HG02840 (cell line): Measurements from ENCODE around the gene ZKSCAN5.
"Not testable (repeated sequence)": the region's sequence is repeated elsewhere in the genome, so short reads cannot be mapped to it uniquely, and the experiment has no call there.

Experiments used
- ATAC-seq: cut with Tn5 transposase; IDR thresholded peaks from one replicate; pipeline ENCODE4 v1.9.1; 2021; ENCODE audit warnings: mild to moderate bottlenecking, moderate library complexity, moderate number of reproducible peaks; ENCODE audit not compliant: unreplicated experiment, low FRiP score

ZKSCAN5 gene

DNA sequence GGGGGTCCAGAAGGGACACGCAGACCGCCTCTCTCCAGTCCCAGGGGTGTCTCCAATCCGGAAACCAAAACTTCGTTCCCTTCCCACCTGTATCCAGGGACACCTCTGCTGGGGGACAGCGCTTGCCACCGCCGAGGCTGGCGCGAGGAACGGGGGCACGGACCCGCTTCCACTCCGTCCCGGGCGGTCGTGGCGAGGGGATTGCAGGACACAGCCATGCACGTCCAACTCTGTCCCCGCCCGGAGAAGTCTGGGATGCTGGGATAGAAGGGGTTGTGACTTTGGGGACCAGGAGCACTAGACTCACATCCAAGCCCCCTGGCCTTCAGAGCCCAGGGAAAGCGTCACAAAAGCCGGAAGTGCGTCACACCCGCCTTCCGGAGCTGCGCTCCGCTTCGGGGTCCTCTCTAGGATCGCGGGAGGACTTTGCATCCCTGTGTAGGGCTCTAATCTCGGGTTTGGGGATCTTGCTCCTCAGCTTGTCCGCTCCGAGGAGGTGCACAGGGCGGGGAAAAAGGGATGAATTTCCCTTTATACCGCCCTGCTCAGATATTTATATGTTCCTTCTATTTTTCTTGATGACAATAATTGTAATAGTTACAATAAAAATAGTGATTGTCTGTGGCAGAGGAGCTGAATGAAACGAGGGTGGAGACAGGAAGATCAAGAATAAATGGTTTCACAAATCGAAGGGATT is 47.5 kb downstream of the ZKSCAN5 start, which contains the start of gene FAM200A:
Gene FAM200A (minus strand): TSS at position 348 of the 697 bp plus-strand sequence. CDS start 3,707 bp downstream, outside the sequence.
- ATAC-seq: peak; percentile 79

DNA sequence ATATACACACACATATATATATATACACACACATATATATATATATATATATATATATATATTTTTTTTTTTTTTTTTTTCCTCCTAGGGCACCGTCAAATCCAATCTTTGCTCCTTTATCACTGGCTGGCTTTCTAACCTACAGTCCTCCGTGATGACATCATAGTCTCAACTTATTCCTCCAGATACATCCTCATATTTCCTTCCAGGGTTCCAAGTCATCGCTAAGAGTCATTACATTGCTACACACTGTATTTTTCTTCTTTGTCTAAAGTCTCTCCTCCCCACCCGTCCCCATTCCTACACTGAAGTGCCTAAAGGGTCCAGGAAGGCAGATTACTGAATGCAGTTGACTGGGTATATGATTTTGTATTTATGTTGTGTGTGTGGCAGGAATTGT is 48.6 kb downstream of the ZKSCAN5 start:
- no peak for ATAC-seq

DNA sequence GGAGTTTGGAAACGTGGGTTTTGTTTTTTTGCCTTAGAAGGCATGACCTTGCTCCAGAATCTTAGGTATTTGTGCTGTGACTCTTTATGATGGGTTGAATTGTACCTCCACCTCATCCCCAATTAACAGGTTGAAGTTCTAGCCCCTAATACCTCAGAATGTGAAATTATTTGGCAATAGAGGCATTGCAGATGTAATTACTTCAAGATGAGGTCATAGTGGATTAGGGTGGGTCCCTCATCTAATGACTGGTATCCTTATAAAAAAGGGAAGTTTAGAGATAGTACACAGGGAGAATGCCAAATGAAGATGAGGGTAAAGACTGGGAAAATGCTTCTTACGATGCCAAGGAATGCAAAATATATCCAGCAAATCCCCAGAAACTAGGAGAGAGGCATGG is 50.5 kb downstream of the ZKSCAN5 start:
- ATAC-seq: no peak

DNA sequence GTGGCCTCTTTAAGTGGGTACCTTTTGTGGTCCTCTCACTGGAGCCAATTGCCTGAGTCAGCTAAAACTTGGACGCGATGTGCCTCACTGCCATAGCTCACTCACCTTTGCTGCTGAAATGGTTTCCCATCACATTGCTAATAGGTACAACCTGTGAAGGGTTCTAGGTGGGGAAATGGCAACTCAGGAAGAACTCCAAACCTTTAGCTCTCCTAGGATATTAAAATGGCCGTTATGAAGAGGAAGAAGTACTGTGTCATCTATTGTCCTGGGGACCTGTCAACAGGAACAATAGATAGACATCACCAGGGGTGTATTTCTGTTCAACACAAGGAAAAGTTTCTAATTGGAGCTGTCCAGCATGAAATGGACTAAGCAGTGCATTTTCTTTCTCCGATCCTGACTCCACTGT is 52.7 kb downstream of the ZKSCAN5 start:
- ATAC-seq: no peak

DNA sequence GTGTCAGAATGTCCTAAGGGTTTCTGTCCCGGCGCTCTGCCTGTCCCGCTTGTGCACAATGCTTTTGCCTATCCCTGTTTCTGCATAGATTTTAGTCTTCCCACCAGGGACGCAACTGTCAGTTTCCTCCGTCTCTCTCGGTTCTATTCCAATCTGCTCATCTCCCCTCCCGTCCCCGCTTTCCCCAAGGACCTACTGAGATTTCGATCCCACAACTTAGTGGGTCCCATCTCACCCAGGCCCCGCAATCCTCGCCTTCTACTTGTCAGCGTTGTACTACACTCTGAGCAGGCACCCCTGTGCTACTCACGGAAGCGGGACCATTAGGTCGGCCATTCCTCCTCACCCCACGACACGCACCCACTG is 53.5 kb downstream of the ZKSCAN5 start:
- peak; percentile 51 for ATAC-seq

DNA sequence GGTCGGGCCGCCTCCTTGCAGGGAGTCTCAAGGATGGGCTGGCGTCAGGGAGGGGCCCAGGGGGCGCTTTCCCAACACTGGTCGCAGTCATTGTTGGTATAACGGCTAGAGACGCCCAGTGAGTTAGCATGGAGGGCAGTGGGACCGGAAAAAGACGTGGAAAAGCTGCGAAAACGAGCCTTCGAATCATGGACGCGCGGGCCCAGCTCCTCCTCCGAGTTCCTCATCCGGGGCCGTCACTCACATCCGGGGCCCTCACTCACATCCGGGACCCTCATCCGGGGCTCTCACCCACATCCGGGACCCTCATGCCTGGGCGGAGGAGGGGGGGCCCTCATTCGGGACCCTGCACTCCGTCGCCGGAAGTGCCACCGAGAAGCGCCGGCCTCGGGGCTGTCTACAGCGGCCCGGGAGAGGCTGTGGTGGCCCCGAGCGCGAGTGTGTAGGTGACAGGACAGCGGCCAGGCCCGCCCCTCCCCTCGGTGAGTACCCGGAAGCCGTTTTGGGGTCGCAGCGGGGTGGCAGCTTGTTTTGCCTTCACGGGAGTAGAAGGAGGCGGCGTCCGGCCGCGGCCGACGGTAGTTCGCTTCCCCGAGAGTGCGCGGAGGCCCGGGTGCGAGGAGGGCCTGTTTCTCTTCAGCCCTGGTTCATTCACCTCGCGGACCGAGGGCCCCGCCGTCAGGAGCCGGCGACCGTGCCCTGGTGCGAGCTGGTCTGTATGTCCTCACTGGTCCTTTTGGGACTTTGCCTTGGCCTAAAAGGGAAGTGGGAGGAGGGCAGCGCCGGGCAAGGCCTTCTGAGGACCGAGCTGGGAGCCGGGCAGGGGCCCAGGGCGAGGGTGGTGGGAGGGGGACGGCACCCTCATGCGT is 54.1 kb downstream of the ZKSCAN5 start, which contains the start of gene ZNF655:
Gene ZNF655 (plus strand): TSS at position 337 of the 869 bp plus-strand sequence. CDS start 1,918 bp downstream, outside the sequence.
- peak; percentile 88 for ATAC-seq

DNA sequence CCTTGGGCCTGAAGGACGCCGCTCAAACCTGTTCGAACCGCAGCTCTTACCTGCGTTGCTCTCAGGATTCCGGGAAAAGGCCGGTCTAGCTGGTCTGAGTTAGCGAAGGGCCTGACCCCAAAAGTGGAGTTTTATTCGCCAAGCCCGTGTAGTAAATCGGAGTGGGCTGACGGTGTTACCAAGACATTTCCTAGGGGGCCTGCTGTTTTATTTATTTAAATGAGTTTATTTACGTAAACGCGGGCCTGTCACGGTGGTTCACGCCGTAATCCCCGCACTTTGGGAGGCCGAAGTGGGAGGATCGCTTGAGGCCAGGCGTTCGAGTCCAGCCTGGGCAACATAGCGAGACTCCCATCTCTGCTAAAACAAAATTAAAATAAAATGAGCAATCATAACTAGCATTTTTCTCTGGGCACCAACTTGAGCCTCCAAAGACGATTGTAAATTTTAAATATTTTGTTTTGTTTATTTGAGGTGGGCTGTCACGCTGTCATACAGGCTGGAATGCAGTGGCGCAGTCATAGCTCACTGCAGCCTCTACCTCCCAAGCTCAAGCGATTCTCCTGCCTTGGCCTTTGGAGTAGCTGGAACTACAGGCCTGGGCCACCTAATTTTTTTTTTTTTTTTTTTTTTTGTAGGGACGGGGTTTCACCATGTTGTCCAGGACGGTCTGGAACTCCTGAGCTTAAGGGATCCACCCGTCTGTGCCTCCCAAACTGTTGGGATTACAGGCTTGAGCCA is 54.9 kb downstream of the ZKSCAN5 start:
- no peak for ATAC-seq

DNA sequence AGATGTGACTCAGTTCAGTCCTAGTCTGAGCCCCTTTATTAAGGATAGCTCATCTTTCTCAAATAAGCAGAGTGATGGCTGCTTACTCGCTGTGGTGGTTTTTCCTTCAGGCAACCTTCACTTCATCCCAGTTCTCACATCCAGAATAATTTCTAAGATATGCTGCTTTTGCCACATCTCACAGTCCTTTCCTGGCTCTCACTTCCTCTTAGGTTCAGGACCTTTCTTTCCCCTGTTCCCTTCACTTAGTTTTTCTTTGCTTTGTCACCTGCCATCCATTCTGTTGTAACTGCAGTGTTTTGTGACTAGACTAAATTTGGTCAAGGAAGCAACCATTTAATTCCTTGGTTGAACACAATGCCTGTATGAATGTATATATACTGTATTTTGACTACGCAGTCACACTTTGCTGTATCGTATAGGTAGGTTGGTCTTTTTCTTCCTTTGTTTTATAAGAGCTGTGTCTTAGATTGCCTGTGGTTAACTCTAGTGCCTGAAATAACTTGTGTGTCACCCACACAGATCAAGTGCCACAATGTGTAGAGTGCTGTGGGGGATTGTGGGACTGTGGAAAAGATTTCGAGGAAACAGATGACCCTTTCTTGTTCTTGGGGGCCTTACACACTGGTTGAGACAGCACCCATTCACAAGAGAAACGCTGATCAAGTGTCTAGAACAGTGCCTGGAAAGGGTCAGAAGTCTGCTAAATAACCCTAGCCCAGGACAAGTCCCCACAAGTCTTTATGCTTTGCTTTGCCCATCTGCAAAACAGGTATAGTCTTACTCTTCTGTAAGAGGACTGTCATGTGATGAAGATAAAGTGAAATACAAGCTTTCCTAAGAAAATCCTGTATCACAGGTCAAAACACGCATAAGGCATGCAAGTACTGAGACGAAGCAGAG is 56.6 kb downstream of the ZKSCAN5 start:
- no peak for ATAC-seq

DNA sequence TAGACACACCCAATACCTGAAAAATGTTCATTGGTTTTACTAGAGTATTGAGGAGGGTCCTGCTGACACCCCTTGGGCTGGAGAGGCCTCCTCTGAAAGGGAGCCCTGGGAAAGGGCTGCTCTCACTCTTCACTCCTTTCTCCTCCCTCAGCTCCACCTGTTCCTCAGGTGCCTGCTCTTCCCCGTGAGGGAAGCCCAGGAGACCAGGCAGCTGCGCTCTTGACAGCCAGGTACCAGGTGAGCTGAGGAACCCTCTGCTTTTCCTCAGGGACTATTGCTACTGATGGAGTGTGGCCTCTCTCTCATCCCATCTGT is 57.2 kb downstream of the ZKSCAN5 start:
- ATAC-seq: no peak

DNA sequence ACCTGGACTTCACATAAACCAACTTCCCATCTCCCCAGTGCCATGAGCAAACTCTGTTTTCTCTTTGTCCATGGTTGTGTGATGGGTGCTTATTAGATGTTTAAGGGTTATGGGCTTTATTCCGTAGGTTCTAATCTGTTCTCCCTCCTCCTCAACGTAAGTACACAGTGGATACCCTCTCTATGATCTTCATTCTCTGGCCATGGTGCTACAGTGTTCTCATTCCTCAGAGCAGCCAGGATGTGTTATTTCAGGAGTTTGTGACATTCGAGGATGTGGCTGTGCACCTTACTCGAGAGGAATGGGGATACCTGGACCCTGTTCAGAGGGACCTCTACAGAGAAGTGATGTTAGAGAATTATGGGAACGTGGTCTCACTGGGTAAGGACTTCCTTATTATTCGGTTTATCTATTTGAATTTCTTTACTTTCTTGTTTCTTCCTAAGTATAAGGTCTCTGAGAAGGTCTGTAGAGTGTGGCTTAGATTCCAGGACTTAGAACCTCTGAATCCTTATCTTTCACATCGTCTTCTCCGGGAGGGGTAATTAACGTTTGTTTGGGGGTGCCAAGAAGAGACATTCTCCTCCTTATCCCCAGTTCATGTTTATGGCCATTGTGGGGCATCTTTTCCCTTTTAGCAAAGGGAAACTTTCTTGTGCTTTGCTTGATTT is 57.8 kb downstream of the ZKSCAN5 start:
- ATAC-seq: no peak

DNA sequence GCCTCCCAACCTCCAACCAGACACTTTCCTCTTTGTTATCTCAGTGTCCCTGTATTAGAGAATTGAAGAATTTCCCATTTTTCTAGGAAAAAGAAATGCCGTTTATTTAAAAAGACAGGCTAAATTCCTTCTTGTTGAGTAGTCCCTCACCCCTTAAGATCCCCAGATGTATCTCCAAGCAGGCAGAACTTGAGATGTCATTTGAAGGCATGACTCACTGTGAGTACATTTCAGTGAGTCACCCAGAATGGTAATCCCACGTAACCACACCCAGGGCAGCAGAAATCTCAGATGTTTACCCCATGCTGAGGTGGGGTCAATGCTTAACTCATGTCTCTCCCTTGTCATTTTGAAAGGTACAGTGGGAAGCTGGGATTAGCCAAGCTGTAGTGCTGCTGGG is 58.4 kb downstream of the ZKSCAN5 start:
- ATAC-seq: no peak

DNA sequence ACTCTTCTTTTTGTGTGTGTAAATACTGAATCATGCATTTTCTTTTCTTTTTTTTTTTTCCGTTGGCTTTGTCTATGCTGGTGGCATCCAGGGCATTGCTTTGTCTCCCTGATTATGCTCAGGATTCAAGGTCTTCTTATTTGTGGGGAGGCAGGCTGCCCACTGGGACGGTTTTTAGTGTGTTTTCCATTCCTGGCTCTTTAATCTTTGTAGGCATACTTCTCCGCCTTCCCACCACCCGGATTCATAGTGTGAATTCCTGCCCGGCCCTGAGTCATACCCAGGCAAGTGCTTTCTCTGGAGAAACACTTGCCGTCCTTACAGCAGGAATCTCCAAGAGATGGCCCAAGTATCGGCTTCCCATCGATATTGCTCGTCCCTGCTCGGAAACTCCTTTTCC is 59.2 kb downstream of the ZKSCAN5 start:
- ATAC-seq: no peak

DNA sequence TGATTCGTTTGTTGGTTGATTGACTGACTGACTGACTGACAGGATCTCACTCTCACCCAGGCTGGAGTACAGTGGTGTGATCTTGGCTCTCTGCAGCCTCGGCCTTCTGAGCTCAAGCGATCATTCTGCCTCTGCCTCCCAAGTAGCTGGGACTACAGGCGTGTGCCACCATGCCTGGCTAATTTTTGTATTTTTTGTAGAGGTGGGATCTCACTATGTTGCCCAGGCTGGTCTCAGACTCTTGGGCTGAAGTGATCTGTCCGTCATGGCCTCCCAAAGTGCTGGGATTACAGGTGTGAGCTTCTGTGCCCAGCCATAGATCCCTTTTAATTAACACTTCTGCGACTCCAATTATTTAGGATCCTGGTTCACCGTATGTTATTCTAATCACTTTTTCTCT is 64.3 kb downstream of the ZKSCAN5 start:
- ATAC-seq: not testable (repeated sequence)

DNA sequence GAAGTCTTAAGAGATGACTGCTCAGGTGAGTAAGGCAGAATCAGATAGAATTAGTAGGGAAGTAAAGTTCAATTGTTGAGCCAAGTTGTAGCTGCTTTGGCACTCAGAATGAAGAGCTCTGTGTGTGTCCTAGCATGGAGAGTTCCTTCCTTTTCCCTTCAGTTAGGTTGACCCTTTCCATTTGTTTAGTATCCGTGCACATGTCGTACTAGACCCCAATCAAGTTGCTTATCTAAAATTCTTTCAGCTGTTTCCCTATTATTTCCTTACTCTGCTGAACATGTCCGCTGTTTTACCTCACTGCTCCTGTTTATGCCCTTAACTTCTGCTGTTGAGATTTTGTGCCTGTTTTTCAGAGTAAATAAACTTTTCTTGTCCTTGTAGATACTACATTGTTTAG is 67.3 kb downstream of the ZKSCAN5 start:
- ATAC-seq: no peak

DNA sequence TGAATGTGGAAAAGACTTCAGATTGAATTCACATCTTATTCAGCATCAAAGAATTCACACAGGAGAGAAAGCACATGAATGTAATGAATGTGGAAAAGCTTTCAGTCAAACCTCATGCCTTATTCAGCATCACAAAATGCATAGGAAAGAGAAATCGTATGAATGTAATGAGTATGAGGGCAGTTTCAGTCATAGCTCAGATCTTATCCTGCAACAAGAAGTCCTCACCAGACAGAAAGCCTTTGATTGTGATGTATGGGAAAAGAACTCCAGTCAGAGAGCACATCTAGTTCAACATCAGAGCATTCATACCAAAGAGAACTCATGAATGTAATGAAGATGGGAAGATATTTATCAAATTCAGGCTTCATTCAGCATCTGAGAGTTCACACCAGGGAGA is 68.8 kb downstream of the ZKSCAN5 start:
- no peak for ATAC-seq

DNA sequence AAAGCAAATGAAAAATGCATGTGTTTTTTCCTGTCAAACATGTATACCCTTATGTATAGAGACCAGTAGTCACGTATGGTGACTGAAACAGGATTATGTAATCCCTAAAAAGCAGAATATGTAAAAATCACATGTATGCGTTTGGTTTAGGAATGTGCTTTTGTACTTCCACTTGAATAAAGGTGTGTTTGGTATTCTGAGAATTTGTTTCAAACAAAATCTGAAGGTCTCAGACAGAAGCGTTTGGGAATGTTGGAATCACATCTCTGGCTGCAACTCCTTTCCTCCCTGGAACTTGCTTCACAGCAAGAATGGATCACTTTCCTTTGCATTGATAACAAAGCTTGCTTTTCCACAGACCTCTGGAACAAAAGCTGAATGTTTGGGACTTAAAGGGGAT is 71.8 kb downstream of the ZKSCAN5 start:
- ATAC-seq: no peak

DNA sequence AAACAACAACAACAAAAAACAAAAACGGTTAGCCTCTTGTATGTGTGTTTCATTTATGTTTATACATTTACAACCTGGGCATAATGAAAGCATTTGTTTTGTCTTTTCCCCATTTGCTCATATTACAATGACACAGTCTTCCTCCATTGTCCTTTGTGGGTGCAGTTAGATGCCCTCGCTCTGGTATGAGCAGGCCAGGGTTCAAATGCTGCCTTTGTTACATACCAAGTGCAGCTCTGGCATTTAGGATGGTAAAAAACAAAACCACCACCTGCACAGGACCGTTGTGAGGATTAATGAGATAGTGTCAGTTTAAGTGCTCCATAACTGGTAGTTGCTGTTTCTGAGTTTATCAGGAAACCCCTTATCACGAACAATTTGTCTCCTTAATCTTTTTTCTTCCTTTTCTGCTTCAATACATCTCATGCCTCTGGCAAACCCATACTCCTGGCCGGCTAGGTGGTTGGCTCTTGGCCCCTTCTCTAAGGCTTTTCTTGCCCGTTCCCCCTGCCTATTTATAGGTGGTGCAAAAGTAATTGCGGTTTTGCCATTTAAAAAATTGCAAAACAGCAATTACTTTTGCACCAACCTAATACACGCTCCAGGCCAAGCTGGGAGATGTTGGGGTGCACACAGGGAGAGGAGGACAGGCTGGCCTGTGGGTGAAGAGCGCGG is 75.0 kb downstream of the ZKSCAN5 start:
- ATAC-seq: no peak

DNA sequence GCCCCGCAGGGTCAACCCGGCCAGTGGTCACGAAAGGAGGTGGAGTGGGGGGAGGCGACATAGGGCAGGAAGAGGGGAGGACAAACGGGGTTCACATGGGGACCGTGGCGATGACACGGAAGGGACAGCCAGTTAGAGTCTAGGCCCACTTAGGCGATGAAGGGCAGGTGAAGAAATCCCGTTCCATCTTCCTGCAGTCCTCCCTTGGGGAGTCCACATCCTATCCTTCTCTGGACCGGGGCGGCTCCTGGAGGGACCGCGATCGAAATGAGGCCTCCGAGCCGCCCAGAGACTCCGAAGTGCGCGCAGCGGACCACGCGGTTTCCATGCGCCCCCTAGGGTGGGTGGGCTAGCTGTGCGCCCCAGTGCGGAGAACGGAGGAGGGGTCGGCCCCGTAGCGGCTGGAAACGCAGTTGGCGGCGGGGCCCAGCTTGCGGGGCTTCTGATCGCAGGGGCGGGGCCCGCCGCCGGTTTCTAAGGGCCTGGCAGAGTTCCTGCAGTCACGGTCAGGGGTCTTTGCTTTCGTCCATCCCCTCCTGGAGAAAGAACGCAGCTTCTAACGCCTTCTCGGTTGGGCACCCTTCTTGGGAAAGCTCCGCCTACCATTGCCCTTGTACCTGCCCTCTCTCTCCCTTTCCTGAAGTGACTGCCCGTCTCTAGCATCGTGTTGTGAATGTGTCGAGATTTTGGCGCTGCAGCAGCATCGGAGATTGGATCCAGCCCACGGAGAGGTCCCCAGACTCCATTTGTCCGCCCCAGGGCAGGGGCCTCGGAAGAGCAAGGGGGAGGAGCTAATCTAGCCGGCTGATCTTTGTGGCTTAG is 75.7 kb downstream of the ZKSCAN5 start:
- no peak for ATAC-seq
